Ascending aorta (tissue), 2 donors: Measurements from ENCODE around the gene ADTRP. TPM values are rescaled to one million over a fixed set of nuclear protein-coding genes. Genes with fewer than 3 reads are reported as not detected.

Source experiments
- DNase-seq, 2 donors: peaks; one replicate each; pipeline ENCODE4 v3.0.0-alpha.2; 2019; ENCODE audit warnings: low spot score in 2 of 2
- H3K27ac ChIP-seq, 2 donors: fragments of 200-600 bp; sonication (generic); one replicate each; pipeline ENCODE4 v1.5.1; 2016 to 2017; ENCODE audit warnings: mild to moderate bottlenecking in 1 of 2
- H3K27me3 ChIP-seq: fragments of 200-600 bp; sonication (generic); one replicate; pipeline ENCODE4 v1.5.1; 2017
- H3K36me3 ChIP-seq, 2 donors: fragments of 200-600 bp; sonication (generic); one replicate each; pipeline ENCODE4 v1.5.1; 2016
- H3K4me1 ChIP-seq, 2 donors: fragments of 200-600 bp; sonication (generic); one replicate each; pipeline ENCODE4 v1.5.1; 2016 to 2017; ENCODE audit warnings: mild to moderate bottlenecking in 1 of 2
- H3K4me3 ChIP-seq, 2 donors: fragments of 200-600 bp; sonication (generic); one replicate each; pipeline ENCODE4 v1.5.1; 2016 to 2017; ENCODE audit warnings: mild to moderate bottlenecking in 1 of 2
- H3K9me3 ChIP-seq, 2 donors: fragments of 200-600 bp; sonication (generic); one replicate each; pipeline ENCODE4 v1.5.1; 2016
- CTCF ChIP-seq, 3 experiments: fragments of 200-600 bp in 2 of 3; fragments of 450-650 bp in 1 of 3; sonication (generic) in 2 of 3; IDR thresholded peaks; one replicate each; pipeline ENCODE4 v1.5.1; 2016 to 2019; ENCODE audit warnings: antibody characterized with exemption in 3 of 3, mild to moderate bottlenecking in 1 of 3, moderate library complexity in 1 of 3
- intact Hi-C: fragments of 100-400 bp; cut with DNase I; formaldehyde crosslinking; loops from one replicate; pipeline ENCODE4 v1.15.1; 2023
- total RNA-seq: library from RNA; depleted of rRNA; stranded (reverse); fragments of >200 nt; gene quantifications from one replicate; pipeline ENCODE4 v1.1.0, GENCODE V29; 2016

ADTRP gene
- total RNA-seq, 1 donor from 2014 or later, result not detected

- H3K27me3 ChIP-seq, result no peaks in the 10 kb centered on the region
- no peak for DNase-seq
- no peak overlapping the region for H3K4me3 ChIP-seq
- no peak for TF ChIP-seq CTCF (IDR thresholded peaks at IDR 0.05)
- intact Hi-C loops, result no loop called here
- no peak overlapping the region for H3K27ac ChIP-seq
- no peaks in the 10 kb centered on the region for H3K36me3 ChIP-seq
- H3K9me3 ChIP-seq, result no peaks in the 10 kb centered on the region
- peaks cover 0 to 11% of the 10 kb centered on the region in 2 donors for H3K4me1 ChIP-seq
These were observed 28.1 kb upstream of the ADTRP start for GRCh38 chr6:11806561-11807317.

- no peaks in the 10 kb centered on the region for H3K36me3 ChIP-seq
- TF ChIP-seq CTCF (IDR thresholded peaks at IDR 0.05), result no peak
- no peak overlapping the region for H3K4me3 ChIP-seq
- DNase-seq, result no peak
- no peaks in the 10 kb centered on the region for H3K27me3 ChIP-seq
- no peak overlapping the region for H3K27ac ChIP-seq
- intact Hi-C loops, result no loop called here
- H3K9me3 ChIP-seq, result no peaks in the 10 kb centered on the region
- H3K4me1 ChIP-seq, result peaks cover 0 to 6% of the 10 kb centered on the region in 2 donors
These were observed 26.9 kb upstream of the ADTRP start for GRCh38 chr6:11805259-11806053.

GRCh38 chr6:11804701-11805100 lies 26.1 kb upstream of the ADTRP start:
- no peak overlapping the region for H3K4me3 ChIP-seq
- TF ChIP-seq CTCF (IDR thresholded peaks at IDR 0.05), result no peak
- H3K27me3 ChIP-seq, result no peaks in the 10 kb centered on the region
- no peaks in the 10 kb centered on the region for H3K36me3 ChIP-seq
- no peaks in the 10 kb centered on the region for H3K9me3 ChIP-seq
- intact Hi-C loops, result no loop called here
- H3K4me1 ChIP-seq, result no peaks in the 10 kb centered on the region
- DNase-seq, result no peak
- H3K27ac ChIP-seq, result no peak overlapping the region

- no peak overlapping the region for H3K4me3 ChIP-seq
- no peaks in the 10 kb centered on the region for H3K36me3 ChIP-seq
- no peaks in the 10 kb centered on the region for H3K9me3 ChIP-seq
- no peak for TF ChIP-seq CTCF (IDR thresholded peaks at IDR 0.05)
- H3K27ac ChIP-seq, result no peak overlapping the region
- intact Hi-C loops, result no loop called here
- no peaks in the 10 kb centered on the region for H3K27me3 ChIP-seq
- H3K4me1 ChIP-seq, result no peaks in the 10 kb centered on the region
- DNase-seq, result no peak
These were observed 25.5 kb upstream of the ADTRP start for GRCh38 chr6:11804135-11804534.

- TF ChIP-seq CTCF (IDR thresholded peaks at IDR 0.05), result no peak
- no peaks in the 10 kb centered on the region for H3K36me3 ChIP-seq
- no peak for DNase-seq
- no peaks in the 10 kb centered on the region for H3K4me1 ChIP-seq
- no peak overlapping the region for H3K27ac ChIP-seq
- no peaks in the 10 kb centered on the region for H3K9me3 ChIP-seq
- intact Hi-C loops, result no loop called here
- no peak overlapping the region for H3K4me3 ChIP-seq
- no peaks in the 10 kb centered on the region for H3K27me3 ChIP-seq
These were observed 25.0 kb upstream of the ADTRP start for GRCh38 chr6:11803591-11803971.
